ENCODE data around the gene FMNL2. TPM values are rescaled to one million over a fixed set of nuclear protein-coding genes. Genes with fewer than 3 reads are reported as not detected.
A peak's percentile ranks its signal among the peaks of the same experiment; 100 is the strongest.

FMNL2 gene
- total RNA-seq, 1 donor from 2014 or later, result 41.7 TPM

DNA sequence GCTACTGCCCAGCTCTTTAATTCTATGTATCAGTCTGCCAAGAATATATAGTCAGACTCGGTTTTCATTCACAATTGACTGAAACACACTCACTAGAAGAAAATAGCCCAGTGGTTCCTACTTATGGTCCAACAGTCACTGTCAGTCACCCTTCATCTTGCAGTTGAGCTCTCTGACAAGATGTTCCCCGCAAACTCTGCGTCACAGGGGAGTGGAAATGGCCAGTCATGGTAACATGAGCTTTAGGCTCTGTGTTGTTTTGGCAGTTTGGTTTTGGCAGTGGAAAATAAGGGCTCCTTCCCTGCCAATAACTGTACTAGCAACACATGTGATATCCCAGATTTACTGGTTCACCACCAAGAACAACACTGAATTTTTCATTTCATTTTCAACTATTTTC, 259.8 kb downstream of the FMNL2 start:
- Mint-ChIP-seq H3K9me3 (ENCODE audit: unreplicated experiment) (no peaks in the 10 kb centered on the region), H3K4me1 (ENCODE audit: unreplicated experiment) (peaks cover 6% of the 10 kb centered on the region), H3K27ac (ENCODE audit: unreplicated experiment) (no peak overlapping the region), H3K36me3 (ENCODE audit: low read depth, unreplicated experiment) (peaks cover 5% of the 10 kb centered on the region), H3K27me3 (ENCODE audit: unreplicated experiment) (peaks cover 3% of the 10 kb centered on the region), H3K4me3 (ENCODE audit: unreplicated experiment) (no peak overlapping the region)
- no peak for DNase-seq (ENCODE audit: low spot score)
- TF ChIP-seq, protein P1, sequence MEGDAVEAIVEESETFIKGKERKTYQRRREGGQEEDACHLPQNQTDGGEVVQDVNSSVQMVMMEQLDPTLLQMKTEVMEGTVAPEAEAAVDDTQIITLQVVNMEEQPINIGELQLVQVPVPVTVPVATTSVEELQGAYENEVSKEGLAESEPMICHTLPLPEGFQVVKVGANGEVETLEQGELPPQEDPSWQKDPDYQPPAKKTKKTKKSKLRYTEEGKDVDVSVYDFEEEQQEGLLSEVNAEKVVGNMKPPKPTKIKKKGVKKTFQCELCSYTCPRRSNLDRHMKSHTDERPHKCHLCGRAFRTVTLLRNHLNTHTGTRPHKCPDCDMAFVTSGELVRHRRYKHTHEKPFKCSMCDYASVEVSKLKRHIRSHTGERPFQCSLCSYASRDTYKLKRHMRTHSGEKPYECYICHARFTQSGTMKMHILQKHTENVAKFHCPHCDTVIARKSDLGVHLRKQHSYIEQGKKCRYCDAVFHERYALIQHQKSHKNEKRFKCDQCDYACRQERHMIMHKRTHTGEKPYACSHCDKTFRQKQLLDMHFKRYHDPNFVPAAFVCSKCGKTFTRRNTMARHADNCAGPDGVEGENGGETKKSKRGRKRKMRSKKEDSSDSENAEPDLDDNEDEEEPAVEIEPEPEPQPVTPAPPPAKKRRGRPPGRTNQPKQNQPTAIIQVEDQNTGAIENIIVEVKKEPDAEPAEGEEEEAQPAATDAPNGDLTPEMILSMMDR (IDR thresholded peaks at IDR 0.05; ENCODE audit: unreplicated experiment), result no peak

DNA sequence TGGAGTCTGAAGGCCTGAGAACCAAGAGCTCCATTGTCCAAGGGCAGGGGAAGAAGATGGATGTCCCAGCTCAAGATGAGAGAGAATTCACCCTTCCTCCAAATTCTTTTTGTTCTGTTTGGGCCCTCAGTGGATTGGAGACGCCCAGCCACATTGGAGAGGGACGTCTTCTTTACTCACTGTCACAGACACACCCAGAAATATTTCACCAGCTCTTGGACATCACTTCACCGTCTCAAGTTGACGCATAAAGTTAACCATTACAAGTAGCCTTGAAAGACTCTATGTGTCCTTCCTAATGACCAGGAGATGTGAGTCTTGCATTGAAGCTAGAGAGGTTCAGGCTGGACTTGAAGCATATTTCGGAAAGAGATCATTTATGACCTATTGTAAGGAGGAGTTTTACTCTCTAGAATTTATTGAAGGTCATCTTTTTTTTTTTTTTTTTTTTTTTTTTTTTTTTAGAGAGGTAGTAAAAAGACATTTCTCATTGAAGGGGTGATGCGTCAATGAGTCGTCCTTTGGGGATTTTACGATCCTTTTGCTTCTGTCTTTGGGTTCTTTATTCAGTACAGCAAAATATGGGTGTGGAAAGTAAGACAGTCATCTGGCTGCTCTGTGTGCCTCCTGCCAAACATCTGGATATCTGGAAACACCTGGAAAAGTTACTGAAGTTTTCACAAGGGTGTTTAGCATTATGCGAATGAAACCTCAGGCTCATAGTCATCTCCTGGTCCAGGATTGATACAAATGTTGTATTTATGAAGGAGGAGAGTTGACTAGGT, 264.2 kb downstream of the FMNL2 start:
- peaks cover 14% of the 10 kb centered on the region for H3K4me1 Mint-ChIP-seq (ENCODE audit: unreplicated experiment)
- no peak for DNase-seq (ENCODE audit: low spot score)
- peaks cover 5% of the 10 kb centered on the region for H3K36me3 Mint-ChIP-seq (ENCODE audit: low read depth, unreplicated experiment)
- TF ChIP-seq, protein P1 (IDR thresholded peaks at IDR 0.05; ENCODE audit: unreplicated experiment), result no peak
- H3K9me3 Mint-ChIP-seq (ENCODE audit: unreplicated experiment), result no peaks in the 10 kb centered on the region
- no peak overlapping the region for H3K27ac Mint-ChIP-seq (ENCODE audit: unreplicated experiment)
- H3K27me3 Mint-ChIP-seq (ENCODE audit: unreplicated experiment), result peaks cover 3% of the 10 kb centered on the region
- H3K4me3 Mint-ChIP-seq (ENCODE audit: unreplicated experiment), result no peak overlapping the region

DNA sequence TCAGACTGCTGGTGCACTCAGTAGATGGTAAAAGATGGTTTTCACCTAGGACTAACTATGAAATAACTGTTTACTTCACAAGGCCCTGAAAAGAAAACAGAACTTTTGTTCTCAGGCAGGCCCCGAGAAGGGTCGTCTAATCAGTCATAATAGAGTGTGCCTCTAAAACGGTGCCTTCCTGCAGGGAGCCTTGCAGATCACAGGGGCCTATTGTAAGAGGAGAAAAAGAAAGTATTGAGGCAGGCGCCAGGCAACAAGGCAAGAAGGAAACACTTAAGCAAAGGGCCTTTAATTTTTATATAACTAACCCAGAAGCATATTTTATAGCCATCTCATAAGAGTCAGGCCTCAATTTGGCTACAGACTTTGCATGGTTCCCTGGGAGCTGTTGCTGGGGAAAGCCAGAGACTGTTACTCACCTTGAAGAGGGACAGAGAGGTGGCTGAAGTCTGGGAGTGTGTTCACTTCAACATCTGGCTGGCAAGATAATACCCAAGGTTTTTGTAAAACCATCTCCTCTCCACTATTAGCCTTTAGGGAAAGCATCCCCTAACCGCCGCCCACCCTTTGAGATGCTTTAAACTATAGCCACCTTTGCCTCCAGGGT, 265.2 kb downstream of the FMNL2 start:
- peaks cover 16% of the 10 kb centered on the region for H3K4me1 Mint-ChIP-seq (ENCODE audit: unreplicated experiment)
- no peak overlapping the region for H3K27ac Mint-ChIP-seq (ENCODE audit: unreplicated experiment)
- peaks cover 3% of the 10 kb centered on the region for H3K27me3 Mint-ChIP-seq (ENCODE audit: unreplicated experiment)
- DNase-seq (ENCODE audit: low spot score), result no peak
- TF ChIP-seq, protein P1 (IDR thresholded peaks at IDR 0.05; ENCODE audit: unreplicated experiment), result no peak
- H3K4me3 Mint-ChIP-seq (ENCODE audit: unreplicated experiment), result no peak overlapping the region
- H3K9me3 Mint-ChIP-seq (ENCODE audit: unreplicated experiment), result no peaks in the 10 kb centered on the region
- peaks cover 5% of the 10 kb centered on the region for H3K36me3 Mint-ChIP-seq (ENCODE audit: low read depth, unreplicated experiment)

DNA sequence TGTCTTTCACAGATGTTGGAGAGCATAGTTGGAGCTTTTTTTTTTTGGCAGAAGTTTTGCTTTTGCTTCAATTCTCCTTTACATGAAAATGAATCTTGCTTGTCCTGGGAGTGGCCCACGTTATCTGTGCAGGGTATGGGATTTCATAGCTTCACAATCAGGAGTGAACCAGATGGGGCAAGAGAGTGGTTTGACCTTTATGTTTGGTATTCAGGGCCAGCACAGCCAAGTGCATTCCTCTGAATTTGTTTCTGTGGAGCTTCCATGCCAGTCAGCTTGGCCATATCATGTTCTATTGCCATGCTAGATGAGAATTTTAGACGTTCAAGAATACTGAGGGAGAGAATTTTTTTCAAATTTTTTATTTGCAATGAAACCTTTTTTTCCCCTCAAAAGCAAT, 265.7 kb downstream of the FMNL2 start:
- H3K36me3 Mint-ChIP-seq (ENCODE audit: low read depth, unreplicated experiment), result peaks cover 5% of the 10 kb centered on the region
- H3K9me3 Mint-ChIP-seq (ENCODE audit: unreplicated experiment), result no peaks in the 10 kb centered on the region
- TF ChIP-seq, protein P1 (IDR thresholded peaks at IDR 0.05; ENCODE audit: unreplicated experiment), result no peak
- peaks cover 16% of the 10 kb centered on the region for H3K4me1 Mint-ChIP-seq (ENCODE audit: unreplicated experiment)
- peaks cover 3% of the 10 kb centered on the region for H3K27me3 Mint-ChIP-seq (ENCODE audit: unreplicated experiment)
- no peak for DNase-seq (ENCODE audit: low spot score)
- H3K4me3 Mint-ChIP-seq (ENCODE audit: unreplicated experiment), result no peak overlapping the region
- H3K27ac Mint-ChIP-seq (ENCODE audit: unreplicated experiment), result no peak overlapping the region

DNA sequence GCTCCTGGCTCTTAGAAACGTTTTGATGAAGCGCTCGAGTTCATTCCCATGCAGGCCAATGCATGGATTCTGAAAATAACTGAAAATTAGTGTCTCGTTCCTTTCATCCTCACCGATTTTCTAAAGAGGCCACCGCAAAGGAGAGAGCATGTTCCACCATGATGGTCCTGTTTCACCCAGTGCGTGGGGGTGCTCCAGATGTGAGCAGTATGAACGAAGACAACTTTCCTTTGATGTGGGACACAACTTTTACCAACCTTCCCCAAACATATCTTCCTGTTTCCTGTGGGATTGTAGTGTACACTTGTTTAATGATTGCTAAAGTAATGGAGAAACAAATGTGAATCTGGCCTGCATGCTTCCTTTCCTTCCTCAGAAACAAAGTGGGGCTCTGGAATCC, 267.8 kb downstream of the FMNL2 start:
- H3K9me3 Mint-ChIP-seq (ENCODE audit: unreplicated experiment), result no peaks in the 10 kb centered on the region
- no peak overlapping the region for H3K4me3 Mint-ChIP-seq (ENCODE audit: unreplicated experiment)
- DNase-seq (ENCODE audit: low spot score), result no peak
- peaks cover 3% of the 10 kb centered on the region for H3K27me3 Mint-ChIP-seq (ENCODE audit: unreplicated experiment)
- H3K36me3 Mint-ChIP-seq (ENCODE audit: low read depth, unreplicated experiment), result peaks cover 3% of the 10 kb centered on the region
- peak overlapping the region; percentile 49 for H3K27ac Mint-ChIP-seq (ENCODE audit: unreplicated experiment)
- peaks cover 16% of the 10 kb centered on the region for H3K4me1 Mint-ChIP-seq (ENCODE audit: unreplicated experiment)
- TF ChIP-seq, protein P1 (IDR thresholded peaks at IDR 0.05; ENCODE audit: unreplicated experiment), result no peak

Measured in endothelial cell (in vitro differentiated cells).